Neural cell (in vitro differentiated cells): Measurements from ENCODE around the gene GYS2. TPM values are rescaled to one million over a fixed set of nuclear protein-coding genes. Genes with fewer than 3 reads are reported as not detected.

Experiments used
- H2AFZ ChIP-seq: fragments of 200-600, 300-800 bp; sonication (generic), shearing (Covaris generic); 2 replicates; pipeline ENCODE4 v1.6.0; 2014; ENCODE audit warnings: low read depth, mild to moderate bottlenecking, antibody characterized with exemption, low read length, moderate library complexity
- H3F3A ChIP-seq: fragments of 200-600 bp; shearing (Covaris generic); 2 replicates; pipeline ENCODE4 v1.6.1; 2016; ENCODE audit warnings: mild to moderate bottlenecking, moderate library complexity, mixed read lengths, antibody characterized with exemption, low read length; ENCODE audit not compliant: insufficient read depth, poor library complexity, severe bottlenecking
- H3K27ac ChIP-seq: fragments of 200-600, 300-800 bp; sonication (generic), shearing (Covaris generic); 2 replicates; pipeline ENCODE4 v1.5.1; 2014; ENCODE audit warnings: mild to moderate bottlenecking, low read length, moderate library complexity
- H3K27me3 ChIP-seq: fragments of 300-800, 200-600 bp; sonication (generic), shearing (Covaris generic); 2 replicates; pipeline ENCODE4 v1.6.0; 2014; ENCODE audit warnings: mild to moderate bottlenecking, low read depth, low read length, moderate library complexity; ENCODE audit not compliant: insufficient read depth
- H3K36me3 ChIP-seq: fragments of 300-800, 200-600 bp; sonication (generic), shearing (Covaris generic); 2 replicates; pipeline ENCODE4 v1.5.1; 2014; ENCODE audit warnings: mild to moderate bottlenecking, antibody characterized with exemption, low read length, moderate library complexity; ENCODE audit not compliant: insufficient read depth
- H3K4me2 ChIP-seq: fragments of 300-800, 200-600 bp; sonication (generic), shearing (Covaris generic); 2 replicates; pipeline ENCODE4 v1.6.0; 2014; ENCODE audit warnings: mild to moderate bottlenecking, low read length
- H3K4me3 ChIP-seq: fragments of 300-800, 200-600 bp; sonication (generic), shearing (Covaris generic); 2 replicates; pipeline ENCODE4 v1.5.1; 2014; ENCODE audit warnings: mild to moderate bottlenecking, low read length, moderate library complexity
- H3K79me2 ChIP-seq: fragments of 200-600 bp; shearing (Covaris generic); replicated peaks from 2 replicates; pipeline ENCODE4 v1.6.0; 2014; ENCODE audit warnings: mild to moderate bottlenecking, low read length, moderate library complexity; ENCODE audit not compliant: insufficient read depth
- H3K9ac ChIP-seq: fragments of 300-800, 200-600 bp; sonication (generic), shearing (Covaris generic); 2 replicates; pipeline ENCODE4 v1.6.1; 2016; ENCODE audit warnings: mild to moderate bottlenecking, low read length, mixed read lengths
- H3K9me2 ChIP-seq: fragments of 200-600 bp; shearing (Covaris generic); 2 replicates; pipeline ENCODE4 v1.6.1; 2016; ENCODE audit warnings: mild to moderate bottlenecking, low read length, mixed read lengths; ENCODE audit not compliant: insufficient read depth
- H3K9me3 ChIP-seq: fragments of 200-600, 300-800 bp; sonication (generic), shearing (Covaris generic); 2 replicates; pipeline ENCODE4 v1.6.1; 2016; ENCODE audit warnings: mild to moderate bottlenecking, mixed run types, low read length, moderate library complexity, mixed read lengths
- H4K20me1 ChIP-seq: fragments of 200-600 bp; shearing (Covaris generic); 2 replicates; pipeline ENCODE4 v1.6.1; 2016; ENCODE audit warnings: mild to moderate bottlenecking, mixed run types; ENCODE audit not compliant: insufficient read depth
- EP300 ChIP-seq: fragments of 450-650 bp; conservative IDR thresholded peaks from 2 replicates; pipeline ENCODE4 v1.6.1; 2014; ENCODE audit warnings: antibody characterized with exemption, mild to moderate bottlenecking, moderate library complexity; ENCODE audit not compliant: poor library complexity, severe bottlenecking
- EZH2 ChIP-seq: fragments of 200-600, 300-800 bp; shearing (Covaris generic), sonication (generic); IDR thresholded peaks from 2 replicates; pipeline ENCODE4 v1.6.1; 2014; ENCODE audit warnings: antibody characterized with exemption, low read length, borderline replicate concordance, mild to moderate bottlenecking; ENCODE audit not compliant: insufficient read depth, poor library complexity, severe bottlenecking
- MXI1 ChIP-seq: fragments of 450-650 bp; conservative IDR thresholded peaks from 2 replicates; pipeline ENCODE4 v1.6.1; 2014; ENCODE audit warnings: antibody characterized with exemption, mild to moderate bottlenecking; ENCODE audit not compliant: poor library complexity, severe bottlenecking
- POLR2AphosphoS5 ChIP-seq: IDR thresholded peaks from 2 replicates; pipeline ENCODE4 v1.6.1; 2012
- RAD21 ChIP-seq: fragments of 450-650 bp; conservative IDR thresholded peaks from 2 replicates; pipeline ENCODE4 v1.6.1; 2014; ENCODE audit warnings: antibody characterized with exemption, mild to moderate bottlenecking, moderate library complexity
- SMC3 ChIP-seq: fragments of 450-650 bp; conservative IDR thresholded peaks from 2 replicates; pipeline ENCODE4 v1.6.1; 2014; ENCODE audit warnings: antibody characterized with exemption, mild to moderate bottlenecking, moderate library complexity; ENCODE audit not compliant: poor library complexity
- TAF1 ChIP-seq: IDR thresholded peaks from 2 replicates; pipeline ENCODE4 v1.6.1; 2012; ENCODE audit warnings: low read depth
- polyA plus RNA-seq: library from polyadenylated mRNA; depleted of rRNA; stranded (reverse); fragments of >200 nt; gene quantifications from 2 replicates; pipeline ENCODE4 v1.2.3, GENCODE V29; 2014
- TF ChIP-seq, protein P1 (sequence below): IDR thresholded peaks from 2 replicates; pipeline ENCODE4 v1.6.1; 2012; ENCODE audit warnings: borderline replicate concordance
- TF ChIP-seq, protein P2 (sequence below): fragments of 450-650 bp; IDR thresholded peaks from 2 replicates; pipeline ENCODE4 v1.5.1; 2014; ENCODE audit warnings: antibody characterized with exemption, mild to moderate bottlenecking, moderate library complexity; ENCODE audit not compliant: poor library complexity, severe bottlenecking

GYS2 gene
- polyA plus RNA-seq, 1 donor from 2014 or later, result not detected

DNA sequence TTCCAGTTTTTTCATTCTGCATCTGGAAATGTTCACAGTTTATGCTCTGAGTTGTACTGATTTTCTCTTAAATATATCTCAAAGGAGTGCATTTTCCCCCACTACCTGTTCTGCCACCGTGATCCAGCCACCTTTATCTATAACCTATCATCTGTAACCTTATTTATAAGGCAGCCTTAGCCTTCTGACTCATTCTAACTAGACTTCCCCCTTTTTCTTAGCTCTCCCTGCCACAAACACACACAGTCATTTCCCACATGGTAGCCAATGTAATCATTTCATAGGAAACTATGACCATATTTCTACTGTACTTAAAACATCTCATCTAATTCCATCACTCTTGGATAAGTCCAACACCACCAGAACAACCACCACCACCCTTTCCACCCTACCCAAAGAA lies 10.8 kb upstream of the GYS2 start:
- H3K79me2 ChIP-seq, result no peaks in the 10 kb centered on the region
- no peaks in the 10 kb centered on the region for H3K36me3 ChIP-seq
- H3K27me3 ChIP-seq, result no peaks in the 10 kb centered on the region
- no peak overlapping the region for H2AFZ ChIP-seq
- H3K9me3 ChIP-seq, result no peaks in the 10 kb centered on the region
- H4K20me1 ChIP-seq, result no peaks in the 10 kb centered on the region
- TF ChIP-seq EP300 (no peak), POLR2AphosphoS5 (no peak), TAF1 (no peak), EZH2 (no peak), MXI1 (no peak), SMC3 (no peak), RAD21 (no peak)
- TF ChIP-seq, protein P1, sequence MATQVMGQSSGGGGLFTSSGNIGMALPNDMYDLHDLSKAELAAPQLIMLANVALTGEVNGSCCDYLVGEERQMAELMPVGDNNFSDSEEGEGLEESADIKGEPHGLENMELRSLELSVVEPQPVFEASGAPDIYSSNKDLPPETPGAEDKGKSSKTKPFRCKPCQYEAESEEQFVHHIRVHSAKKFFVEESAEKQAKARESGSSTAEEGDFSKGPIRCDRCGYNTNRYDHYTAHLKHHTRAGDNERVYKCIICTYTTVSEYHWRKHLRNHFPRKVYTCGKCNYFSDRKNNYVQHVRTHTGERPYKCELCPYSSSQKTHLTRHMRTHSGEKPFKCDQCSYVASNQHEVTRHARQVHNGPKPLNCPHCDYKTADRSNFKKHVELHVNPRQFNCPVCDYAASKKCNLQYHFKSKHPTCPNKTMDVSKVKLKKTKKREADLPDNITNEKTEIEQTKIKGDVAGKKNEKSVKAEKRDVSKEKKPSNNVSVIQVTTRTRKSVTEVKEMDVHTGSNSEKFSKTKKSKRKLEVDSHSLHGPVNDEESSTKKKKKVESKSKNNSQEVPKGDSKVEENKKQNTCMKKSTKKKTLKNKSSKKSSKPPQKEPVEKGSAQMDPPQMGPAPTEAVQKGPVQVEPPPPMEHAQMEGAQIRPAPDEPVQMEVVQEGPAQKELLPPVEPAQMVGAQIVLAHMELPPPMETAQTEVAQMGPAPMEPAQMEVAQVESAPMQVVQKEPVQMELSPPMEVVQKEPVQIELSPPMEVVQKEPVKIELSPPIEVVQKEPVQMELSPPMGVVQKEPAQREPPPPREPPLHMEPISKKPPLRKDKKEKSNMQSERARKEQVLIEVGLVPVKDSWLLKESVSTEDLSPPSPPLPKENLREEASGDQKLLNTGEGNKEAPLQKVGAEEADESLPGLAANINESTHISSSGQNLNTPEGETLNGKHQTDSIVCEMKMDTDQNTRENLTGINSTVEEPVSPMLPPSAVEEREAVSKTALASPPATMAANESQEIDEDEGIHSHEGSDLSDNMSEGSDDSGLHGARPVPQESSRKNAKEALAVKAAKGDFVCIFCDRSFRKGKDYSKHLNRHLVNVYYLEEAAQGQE, result no peak
- TF ChIP-seq, protein P2, sequence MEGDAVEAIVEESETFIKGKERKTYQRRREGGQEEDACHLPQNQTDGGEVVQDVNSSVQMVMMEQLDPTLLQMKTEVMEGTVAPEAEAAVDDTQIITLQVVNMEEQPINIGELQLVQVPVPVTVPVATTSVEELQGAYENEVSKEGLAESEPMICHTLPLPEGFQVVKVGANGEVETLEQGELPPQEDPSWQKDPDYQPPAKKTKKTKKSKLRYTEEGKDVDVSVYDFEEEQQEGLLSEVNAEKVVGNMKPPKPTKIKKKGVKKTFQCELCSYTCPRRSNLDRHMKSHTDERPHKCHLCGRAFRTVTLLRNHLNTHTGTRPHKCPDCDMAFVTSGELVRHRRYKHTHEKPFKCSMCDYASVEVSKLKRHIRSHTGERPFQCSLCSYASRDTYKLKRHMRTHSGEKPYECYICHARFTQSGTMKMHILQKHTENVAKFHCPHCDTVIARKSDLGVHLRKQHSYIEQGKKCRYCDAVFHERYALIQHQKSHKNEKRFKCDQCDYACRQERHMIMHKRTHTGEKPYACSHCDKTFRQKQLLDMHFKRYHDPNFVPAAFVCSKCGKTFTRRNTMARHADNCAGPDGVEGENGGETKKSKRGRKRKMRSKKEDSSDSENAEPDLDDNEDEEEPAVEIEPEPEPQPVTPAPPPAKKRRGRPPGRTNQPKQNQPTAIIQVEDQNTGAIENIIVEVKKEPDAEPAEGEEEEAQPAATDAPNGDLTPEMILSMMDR, result no peak
- H3K4me2 ChIP-seq, result no peak overlapping the region
- H3K9me2 ChIP-seq, result no peaks in the 10 kb centered on the region
- H3K9ac ChIP-seq, result no peak overlapping the region
- no peak overlapping the region for H3K27ac ChIP-seq
- H3F3A ChIP-seq, result no peaks in the 10 kb centered on the region
- H3K4me3 ChIP-seq, result no peak overlapping the region

DNA sequence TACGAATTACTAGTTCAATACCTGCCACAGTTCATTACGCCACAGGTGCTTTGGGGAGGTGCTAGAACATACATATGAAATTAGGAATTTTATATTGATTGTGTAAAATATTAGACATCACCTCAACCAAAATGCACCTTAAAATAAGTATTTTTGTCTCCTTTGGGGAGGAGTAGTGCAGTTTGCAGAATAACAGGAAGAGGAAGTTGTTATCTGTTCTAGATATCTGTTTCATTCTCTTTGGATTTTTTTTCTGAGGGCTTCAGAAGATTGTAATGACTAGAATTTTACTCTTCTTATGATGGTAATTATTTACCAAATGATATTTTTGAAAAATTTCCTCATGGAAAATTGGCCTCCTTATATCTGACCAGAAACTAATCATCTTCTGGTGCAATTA lies 9.9 kb upstream of the GYS2 start:
- TF ChIP-seq SMC3 (no peak), RAD21 (no peak), MXI1 (no peak), EP300 (no peak), POLR2AphosphoS5 (no peak)
- TF ChIP-seq, protein P2, result no peak
- Histone ChIP-seq H3K9me3 (no peaks in the 10 kb centered on the region), H3K4me2 (no peak overlapping the region), H3K9me2 (no peaks in the 10 kb centered on the region), H3K27me3 (no peaks in the 10 kb centered on the region), H3K36me3 (no peaks in the 10 kb centered on the region), H3K79me2 (no peaks in the 10 kb centered on the region), H3K4me3 (no peak overlapping the region), H3K27ac (no peak overlapping the region), H2AFZ (no peak overlapping the region), H3K9ac (no peak overlapping the region), H3F3A (no peaks in the 10 kb centered on the region), H4K20me1 (no peaks in the 10 kb centered on the region)
